Measurements from ENCODE around the gene SLC37A4.
"Not testable (repeated sequence)": the region's sequence is repeated elsewhere in the genome, so short reads cannot be mapped to it uniquely, and the experiment has no call there.

The SLC37A4 gene

GRCh38 chr11:119030329-119031047, at the start of gene SLC37A4:
TSS of gene SLC37A4 (minus strand) at chr11:119030877.
- DNase-seq (ENCODE audit: low read depth in 2 of 2) = peak; percentile 99

DNA sequence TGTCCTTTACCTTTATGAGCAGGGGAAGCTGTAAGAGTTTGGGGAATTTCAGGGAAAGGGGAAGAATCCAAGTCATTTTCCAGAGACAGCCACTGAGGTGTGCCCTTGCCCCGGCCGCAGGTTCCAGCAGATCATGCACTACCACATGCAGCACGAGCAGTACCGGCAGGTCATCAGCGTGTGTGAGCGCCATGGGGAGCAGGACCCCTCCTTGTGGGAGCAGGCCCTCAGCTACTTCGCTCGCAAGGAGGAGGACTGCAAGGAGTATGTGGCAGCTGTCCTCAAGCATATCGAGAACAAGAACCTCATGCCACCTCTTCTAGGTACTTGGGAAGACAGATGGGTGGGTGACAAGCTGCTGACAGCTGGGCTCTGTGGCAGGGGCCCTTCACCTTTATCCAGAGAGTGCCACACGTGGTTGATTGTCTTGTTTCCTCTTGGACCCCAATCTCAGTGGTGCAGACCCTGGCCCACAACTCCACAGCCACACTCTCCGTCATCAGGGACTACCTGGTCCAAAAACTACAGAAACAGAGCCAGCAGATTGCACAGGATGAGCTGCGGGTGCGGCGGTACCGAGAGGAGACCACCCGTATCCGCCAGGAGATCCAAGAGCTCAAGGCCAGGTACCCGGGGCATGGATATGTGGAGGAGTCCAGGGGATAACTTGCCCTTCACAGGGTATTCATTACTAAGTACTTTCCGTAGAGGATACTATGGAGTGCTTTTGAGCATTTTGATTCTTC, 48.2 kb upstream of the SLC37A4 start:
- DNase-seq (ENCODE audit: low read depth in 2 of 2) = no peak

- DNase-seq (ENCODE audit: low read depth in 2 of 2) = no peak
These were observed 47.2 kb upstream of the SLC37A4 start for GRCh38 chr11:119077839-119078238.

DNA sequence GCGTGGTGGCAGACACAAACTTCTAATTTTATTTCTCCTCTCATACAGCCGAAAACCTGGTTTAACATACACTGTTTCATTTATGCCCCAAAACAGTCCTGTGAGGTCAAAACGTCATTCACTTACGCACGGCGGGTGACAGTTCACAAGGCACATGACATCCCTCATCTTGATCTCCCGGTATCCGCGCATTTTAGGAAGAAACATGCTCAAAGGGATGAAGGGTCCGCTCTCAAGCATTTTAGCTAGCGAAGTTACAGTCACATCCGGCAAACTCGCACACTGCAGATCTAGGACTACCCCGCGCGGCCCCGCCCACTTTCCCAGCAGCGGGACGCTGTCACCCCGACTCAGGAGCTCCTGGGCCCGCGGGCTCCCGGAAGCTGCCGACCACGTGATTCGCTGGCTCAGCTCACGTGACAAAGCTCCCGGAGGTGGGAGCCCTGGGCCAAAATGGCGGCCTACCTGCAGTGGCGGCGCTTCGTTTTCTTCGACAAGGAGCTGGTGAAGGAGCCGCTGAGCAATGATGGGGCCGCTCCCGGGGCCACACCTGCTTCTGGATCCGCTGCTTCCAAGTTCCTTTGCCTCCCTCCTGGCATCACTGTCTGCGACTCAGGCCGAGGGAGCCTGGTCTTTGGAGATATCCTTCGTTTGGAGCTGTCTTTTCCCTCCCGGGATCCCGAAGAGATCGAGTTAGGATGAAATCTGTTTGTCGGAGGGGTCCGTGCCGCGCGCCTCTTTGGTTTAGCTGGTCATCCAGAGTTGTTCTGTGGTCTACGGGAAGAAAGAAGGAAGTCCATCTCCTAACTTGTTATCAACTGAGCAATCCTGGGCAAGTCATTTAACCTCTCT, 36.9 kb upstream of the SLC37A4 start, which contains the start of gene VPS11:
TSS of gene VPS11 (plus strand) at position 448 of the 852 bp plus-strand sequence. CDS start at position 454, 6 bp downstream.
- peak; percentile 97 for DNase-seq (ENCODE audit: low read depth in 2 of 2)

GRCh38 chr11:119065369-119065768, 34.7 kb upstream of the SLC37A4 start:
- DNase-seq (ENCODE audit: low read depth in 2 of 2) = peak; percentile 9 to 31

DNA sequence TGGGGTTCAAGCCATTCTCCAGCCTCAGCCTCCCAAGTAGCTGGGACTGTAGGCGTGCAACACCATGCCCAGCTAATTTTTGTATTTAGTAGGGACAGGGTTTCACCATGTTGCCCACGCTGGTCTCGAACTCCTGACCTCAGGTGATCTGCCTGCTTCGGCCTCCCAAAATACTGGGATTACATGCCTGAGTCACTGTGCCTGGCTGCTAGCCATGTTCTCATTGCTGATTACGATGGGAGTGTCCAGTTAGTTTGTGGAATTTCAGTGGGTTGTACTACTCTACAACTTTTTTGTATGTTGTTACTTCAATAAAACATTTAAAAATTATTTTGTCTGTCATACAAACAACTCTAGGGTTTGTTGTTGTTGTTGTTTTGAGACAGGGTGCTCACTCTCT, 32.1 kb upstream of the SLC37A4 start:
- DNase-seq (ENCODE audit: low read depth in 2 of 2) = no peak

- no peak for DNase-seq (ENCODE audit: low read depth in 2 of 2)
These were observed 30.6 kb upstream of the SLC37A4 start for GRCh38 chr11:119061256-119061655.

DNA sequence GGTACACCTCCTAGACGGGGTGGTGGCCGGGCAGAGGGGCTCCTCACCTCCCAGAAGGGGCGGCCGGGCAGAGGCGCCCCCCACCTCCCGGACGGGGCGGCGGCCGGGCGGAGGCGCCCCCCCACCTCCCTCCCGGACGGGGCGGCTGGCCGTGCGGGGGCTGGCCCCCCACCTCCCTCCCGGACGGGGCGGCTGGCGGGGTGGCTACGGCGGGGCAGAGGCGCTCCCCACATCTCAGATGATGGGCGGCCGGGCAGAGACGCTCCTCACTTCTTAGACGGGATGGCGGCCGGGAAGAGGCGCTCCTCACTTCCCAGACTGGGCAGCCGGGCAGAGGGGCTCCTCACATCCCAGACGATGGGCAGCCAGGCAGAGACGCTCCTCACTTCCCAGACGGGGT, 28.5 kb upstream of the SLC37A4 start:
- DNase-seq (ENCODE audit: low read depth in 2 of 2) = not testable (repeated sequence)

GRCh38 chr11:119057000-119057769, 26.5 kb upstream of the SLC37A4 start, which contains the start of gene HYOU1:
TSS of gene HYOU1 (minus strand) at chr11:119057205. CDS start at chr11:119056160, 1,045 bp downstream.
- DNase-seq (ENCODE audit: low read depth in 2 of 2) = peak; percentile 98 to 99

DNA sequence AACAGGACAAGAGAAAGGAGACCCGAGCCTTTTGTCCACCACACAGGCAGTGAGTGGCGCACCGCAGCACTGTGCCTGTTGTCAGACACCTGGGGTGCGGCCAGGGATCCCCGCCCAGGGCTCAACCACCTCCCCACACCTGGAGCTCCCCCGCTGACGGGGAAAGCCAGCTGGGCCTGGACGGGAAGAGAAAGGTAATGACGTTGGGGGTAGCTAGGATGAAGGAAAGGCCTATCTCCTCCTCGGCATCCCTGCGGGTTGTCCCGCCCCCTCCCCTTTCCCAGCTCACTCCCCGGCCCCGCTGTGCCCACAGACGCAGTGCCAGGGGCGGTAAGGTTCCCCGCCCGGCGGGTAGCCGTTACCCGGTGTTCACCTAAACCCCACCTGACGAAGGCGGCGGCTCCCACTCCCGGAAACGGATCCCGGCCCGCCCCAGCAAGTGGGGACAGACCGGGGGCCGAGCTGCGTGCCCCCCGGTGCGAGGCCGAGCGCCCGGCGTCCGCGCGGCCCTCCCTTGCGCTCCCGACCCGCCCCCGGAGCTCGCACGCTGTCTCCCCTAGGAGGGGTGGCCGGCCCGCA, 25.8 kb upstream of the SLC37A4 start:
- DNase-seq (ENCODE audit: low read depth in 2 of 2) = peak; percentile 25 to 34

GRCh38 chr11:119055901-119056300, 25.2 kb upstream of the SLC37A4 start:
- DNase-seq (ENCODE audit: low read depth in 2 of 2) = no peak

- DNase-seq (ENCODE audit: low read depth in 2 of 2) = no peak
These were observed 23.7 kb upstream of the SLC37A4 start for GRCh38 chr11:119054418-119054817.

DNA sequence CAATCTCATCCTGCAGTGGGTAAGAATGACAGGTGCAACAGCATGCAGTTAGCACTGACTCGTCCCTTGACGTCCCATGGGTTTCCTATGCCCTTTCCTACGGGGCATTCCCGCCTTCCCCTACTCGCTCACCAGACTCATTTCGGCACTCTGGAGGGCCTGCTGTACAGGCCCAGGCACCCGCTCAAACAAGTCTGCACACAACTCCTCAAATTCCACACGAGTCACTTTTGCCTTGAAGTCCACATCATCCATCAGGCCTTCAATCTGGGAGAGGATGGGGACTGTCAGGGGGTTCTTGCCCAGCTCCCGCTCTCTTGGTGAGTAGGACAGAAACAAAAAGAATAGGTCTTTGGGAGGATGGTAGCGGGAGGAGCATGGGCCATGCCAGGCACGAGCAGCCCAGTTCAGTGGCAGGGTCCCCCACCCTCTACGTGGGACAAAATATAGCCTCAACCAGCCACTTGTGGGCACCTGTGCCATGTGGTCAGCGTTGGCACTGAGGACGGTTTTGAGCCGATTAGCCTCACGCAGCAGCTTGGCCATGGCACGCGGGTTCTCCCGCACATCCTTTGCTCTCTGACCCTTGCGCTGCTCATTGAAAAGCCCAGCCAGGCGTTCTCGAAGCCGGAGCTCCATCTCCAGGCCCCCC, 21.6 kb upstream of the SLC37A4 start:
- no peak for DNase-seq (ENCODE audit: low read depth in 2 of 2)

- DNase-seq (ENCODE audit: low read depth in 2 of 2) = peak in 1 of 2 donors; percentile 26
These were observed 20.9 kb upstream of the SLC37A4 start for GRCh38 chr11:119051440-119052162.

DNA sequence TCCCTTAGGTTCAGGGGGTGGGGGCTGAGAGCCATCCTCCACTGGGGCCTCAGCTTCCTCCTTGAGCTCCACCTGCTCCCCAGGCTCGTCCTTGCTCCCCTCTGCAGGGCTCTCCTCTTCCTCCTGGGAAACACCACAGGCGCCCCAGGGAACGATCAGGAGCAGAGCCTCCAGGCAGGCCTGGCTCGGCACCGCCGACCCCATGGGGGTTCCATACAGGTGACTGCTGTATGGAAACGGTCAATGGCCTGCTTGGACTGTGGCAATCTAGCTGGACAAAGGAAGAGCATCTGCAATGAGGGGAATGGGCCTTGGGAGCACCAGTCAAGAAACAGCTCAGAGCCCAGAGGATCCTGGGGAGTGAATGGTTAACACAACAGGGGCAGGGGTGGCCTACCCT, 18.4 kb upstream of the SLC37A4 start:
- DNase-seq (ENCODE audit: low read depth in 2 of 2) = no peak

DNA sequence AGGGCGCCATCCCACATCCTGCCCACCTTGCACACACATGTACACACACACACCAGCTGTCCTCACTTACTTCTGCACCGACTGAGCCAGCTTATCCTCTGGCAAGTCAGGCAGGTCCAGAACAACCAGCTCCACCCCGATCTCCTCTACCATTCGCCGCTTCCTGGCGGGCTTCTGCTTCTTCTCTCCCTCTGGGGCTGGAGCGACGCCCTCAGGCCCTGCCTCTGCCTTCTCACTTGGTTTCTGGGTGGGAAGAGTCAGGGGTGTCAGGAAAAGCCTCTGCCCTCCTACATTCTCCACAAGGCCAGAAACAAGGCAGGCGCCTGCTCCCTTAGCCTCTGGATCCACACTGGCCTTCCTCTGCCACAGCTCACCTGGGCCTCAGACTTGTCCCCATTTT, 18.0 kb upstream of the SLC37A4 start:
- DNase-seq (ENCODE audit: low read depth in 2 of 2) = no peak

- DNase-seq (ENCODE audit: low read depth in 2 of 2) = no peak
These were observed 16.5 kb upstream of the SLC37A4 start for GRCh38 chr11:119047205-119047604.

- DNase-seq (ENCODE audit: low read depth in 2 of 2) = no peak
These were observed 15.8 kb upstream of the SLC37A4 start for GRCh38 chr11:119046489-119046888.

- no peak for DNase-seq (ENCODE audit: low read depth in 2 of 2)
These were observed 14.0 kb upstream of the SLC37A4 start for GRCh38 chr11:119044708-119045107.

GRCh38 chr11:119042927-119043326, 12.2 kb upstream of the SLC37A4 start:
- no peak for DNase-seq (ENCODE audit: low read depth in 2 of 2)

All from stimulated activated CD4-positive, alpha-beta T cell treated with anti-CD3 and anti-CD28 coated beads, Interleukin-1b, Interleukin-23, amount 100 ng/mL, for 4 hours (primary cell).